Left ventricle myocardium inferior (tissue), 1 donor: Measurements from ENCODE around the gene EXOC4. TPM values are rescaled to one million over a fixed set of nuclear protein-coding genes. Genes with fewer than 3 reads are reported as not detected.

ENCODE experiments used
- DNase-seq: peaks from one replicate; pipeline ENCODE4 v3.0.0-alpha.2; 2020
- H3K27ac ChIP-seq: fragments of 200-600 bp; replicated peaks from 2 replicates; pipeline ENCODE4 v1.8.0; 2021
- H3K27me3 ChIP-seq: fragments of 200-600 bp; 2 replicates; pipeline ENCODE4 v1.8.0; 2021; ENCODE audit warnings: low read depth
- H3K36me3 ChIP-seq: fragments of 200-600 bp; 2 replicates; pipeline ENCODE4 v1.8.0; 2021
- H3K4me1 ChIP-seq: fragments of 200-600 bp; 2 replicates; pipeline ENCODE4 v1.8.0; 2021
- H3K4me3 ChIP-seq: fragments of 200-600 bp; 2 replicates; pipeline ENCODE4 v1.8.0; 2021; ENCODE audit warnings: mild to moderate bottlenecking, moderate library complexity
- H3K9me3 ChIP-seq: fragments of 200-600 bp; replicated peaks from 2 replicates; pipeline ENCODE4 v1.8.0; 2021
- intact Hi-C: fragments of 100-400 bp; cut with micrococcal nuclease; formaldehyde crosslinking; loops from one replicate; pipeline ENCODE4 v1.11.0; 2022
- total RNA-seq: library from RNA; stranded (reverse); fragmentation: NEBNext Ultra II Directional; extraction: Animal tissue kit (Norgen Biotek cat#: 25700); gene quantifications from one replicate; pipeline ENCODE4 v1.2.1, GENCODE V29; 2021
- TF ChIP-seq, protein P1 (sequence below): fragments of 200-600 bp; IDR thresholded peaks from 2 replicates; pipeline ENCODE4 v1.8.0; 2021; ENCODE audit warnings: antibody characterized with exemption, mild to moderate bottlenecking, borderline replicate concordance
- donor health status: DM: no; HTN: yes; CAD: no; lungs with severe emphysema.

Gene EXOC4
- total RNA-seq, 1 donor from 2014 or later: 33.8 TPM

DNA sequence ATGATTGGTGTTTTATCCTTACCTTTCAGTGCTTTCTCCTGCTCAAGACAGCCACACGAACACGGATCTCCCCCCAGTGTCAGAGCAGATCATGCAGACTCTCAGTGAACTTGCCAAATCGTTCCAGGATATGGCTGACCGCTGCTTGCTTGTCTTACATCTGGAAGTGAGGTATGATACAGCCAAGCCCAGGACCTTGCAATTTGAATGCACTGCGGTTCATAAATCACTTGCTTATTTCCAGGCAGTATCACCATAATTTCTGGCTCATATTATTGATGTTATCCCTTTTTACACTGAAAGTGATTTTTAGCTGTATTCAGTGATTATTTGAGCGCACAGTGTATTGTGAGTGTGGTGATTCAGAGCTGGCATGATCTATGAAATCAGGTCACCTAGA, 744.6 kb downstream of the EXOC4 start:
- Histone ChIP-seq H3K9me3 (peaks cover 4% of the 10 kb centered on the region), H3K4me1 (peaks cover 5% of the 10 kb centered on the region), H3K4me3 (no peak overlapping the region), H3K27me3 (no peaks in the 10 kb centered on the region), H3K27ac (no peak overlapping the region), H3K36me3 (peaks cover 10% of the 10 kb centered on the region)
- intact Hi-C loops: no loop called here
- no peak for DNase-seq
- TF ChIP-seq, protein P1, sequence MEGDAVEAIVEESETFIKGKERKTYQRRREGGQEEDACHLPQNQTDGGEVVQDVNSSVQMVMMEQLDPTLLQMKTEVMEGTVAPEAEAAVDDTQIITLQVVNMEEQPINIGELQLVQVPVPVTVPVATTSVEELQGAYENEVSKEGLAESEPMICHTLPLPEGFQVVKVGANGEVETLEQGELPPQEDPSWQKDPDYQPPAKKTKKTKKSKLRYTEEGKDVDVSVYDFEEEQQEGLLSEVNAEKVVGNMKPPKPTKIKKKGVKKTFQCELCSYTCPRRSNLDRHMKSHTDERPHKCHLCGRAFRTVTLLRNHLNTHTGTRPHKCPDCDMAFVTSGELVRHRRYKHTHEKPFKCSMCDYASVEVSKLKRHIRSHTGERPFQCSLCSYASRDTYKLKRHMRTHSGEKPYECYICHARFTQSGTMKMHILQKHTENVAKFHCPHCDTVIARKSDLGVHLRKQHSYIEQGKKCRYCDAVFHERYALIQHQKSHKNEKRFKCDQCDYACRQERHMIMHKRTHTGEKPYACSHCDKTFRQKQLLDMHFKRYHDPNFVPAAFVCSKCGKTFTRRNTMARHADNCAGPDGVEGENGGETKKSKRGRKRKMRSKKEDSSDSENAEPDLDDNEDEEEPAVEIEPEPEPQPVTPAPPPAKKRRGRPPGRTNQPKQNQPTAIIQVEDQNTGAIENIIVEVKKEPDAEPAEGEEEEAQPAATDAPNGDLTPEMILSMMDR: no peak

DNA sequence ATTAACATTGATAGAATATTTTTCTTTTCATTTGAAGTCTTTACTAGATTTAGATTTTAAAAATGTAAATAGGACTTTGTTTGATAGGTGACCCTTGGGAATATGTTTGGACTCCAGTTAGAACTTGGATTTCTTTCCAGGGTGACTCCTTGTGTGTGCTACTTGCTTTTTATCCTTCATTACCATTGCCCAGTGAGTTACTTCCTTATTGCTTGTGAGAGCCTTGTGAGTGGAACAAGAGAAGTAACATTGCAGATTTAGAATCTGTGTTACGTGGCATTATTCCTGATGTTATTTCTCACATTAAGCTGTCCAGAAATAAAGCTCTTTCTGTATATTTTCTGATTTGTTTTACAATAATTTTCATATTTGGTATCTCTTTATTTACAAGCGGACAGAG, 746.3 kb downstream of the EXOC4 start:
- TF ChIP-seq, protein P1: no peak
- intact Hi-C loops: no loop called here
- peaks cover 5% of the 10 kb centered on the region for H3K4me1 ChIP-seq

DNA sequence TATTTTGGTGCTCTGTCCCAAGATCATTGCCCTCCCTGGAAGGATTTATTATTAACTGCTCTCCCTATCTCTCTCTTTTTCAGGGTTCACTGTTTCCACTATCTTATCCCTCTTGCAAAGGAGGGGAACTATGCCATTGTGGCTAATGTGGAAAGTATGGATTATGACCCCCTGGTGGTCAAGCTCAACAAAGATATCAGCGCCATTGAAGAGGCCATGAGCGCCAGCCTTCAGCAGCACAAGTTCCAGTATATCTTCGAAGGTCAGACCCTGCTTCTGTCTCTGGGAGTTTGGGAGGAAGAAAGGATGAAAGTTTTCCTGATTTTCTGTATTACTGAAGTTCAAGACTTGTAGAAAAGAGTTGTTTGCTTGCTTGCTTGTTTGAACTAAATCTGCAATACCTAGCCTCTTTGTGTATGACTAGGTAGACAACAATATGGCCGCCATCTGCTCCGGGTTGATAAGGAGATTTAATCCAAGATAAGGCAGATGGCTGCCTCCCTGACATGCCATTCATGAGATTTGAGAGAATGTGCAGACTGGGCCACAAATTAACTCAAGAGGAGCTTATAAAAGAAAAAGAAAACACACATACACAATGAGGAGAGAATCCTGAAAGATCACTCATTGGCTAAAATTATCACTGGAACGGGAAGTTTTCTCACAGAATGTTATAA, 752.1 kb downstream of the EXOC4 start:
- no peaks in the 10 kb centered on the region for H3K9me3 ChIP-seq
- peaks cover 5% of the 10 kb centered on the region for H3K36me3 ChIP-seq
- H3K27me3 ChIP-seq: no peaks in the 10 kb centered on the region
- intact Hi-C loops: no loop called here
- peaks cover 5% of the 10 kb centered on the region for H3K4me1 ChIP-seq
- no peak overlapping the region for H3K27ac ChIP-seq
- TF ChIP-seq, protein P1: no peak
- DNase-seq: no peak
- no peak overlapping the region for H3K4me3 ChIP-seq

More for the DNA sequence above, 746.3 kb downstream of the EXOC4 start:
- Histone ChIP-seq H3K36me3 (peaks cover 10% of the 10 kb centered on the region), H3K4me3 (no peak overlapping the region), H3K9me3 (no peaks in the 10 kb centered on the region), H3K27me3 (no peaks in the 10 kb centered on the region), H3K27ac (no peak overlapping the region)
- no peak for DNase-seq

DNA sequence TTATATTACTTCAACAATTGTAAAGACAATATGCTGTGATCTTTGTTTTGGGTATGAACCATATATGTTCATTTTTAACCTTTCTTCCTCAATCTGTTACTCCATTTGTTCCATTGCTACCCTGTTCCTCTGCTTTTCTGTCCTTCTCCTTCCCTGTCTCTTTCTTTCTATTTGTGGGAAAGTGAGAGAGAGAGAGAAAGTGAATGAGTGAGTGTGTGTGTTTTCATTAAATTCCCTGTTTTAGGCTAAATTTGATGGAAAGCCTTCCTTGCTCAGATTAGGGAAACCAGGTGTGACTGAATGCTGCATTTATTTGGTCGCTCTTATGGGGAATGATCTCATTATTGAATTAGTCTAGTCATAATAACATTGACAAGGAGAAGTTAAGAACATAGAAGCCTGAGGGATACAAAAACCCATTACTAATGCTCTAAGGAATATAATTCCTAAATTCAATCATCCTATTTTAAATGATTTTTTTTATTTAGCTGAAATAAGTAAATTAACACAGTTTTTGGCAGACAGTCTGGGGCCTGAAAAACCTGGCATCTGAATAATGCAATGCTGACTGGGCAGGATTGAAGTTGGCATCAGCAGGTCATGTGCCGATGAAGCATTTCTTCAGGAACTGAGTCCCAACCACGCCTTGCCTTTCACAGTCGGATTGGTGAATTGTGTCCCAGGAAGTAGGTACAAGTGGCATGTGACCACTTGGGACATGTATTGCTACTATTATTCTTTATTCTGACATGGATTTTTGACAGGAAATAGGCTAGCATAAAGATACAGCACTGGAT, 756.6 kb downstream of the EXOC4 start:
- no peaks in the 10 kb centered on the region for H3K27me3 ChIP-seq
- H3K9me3 ChIP-seq: no peaks in the 10 kb centered on the region
- no peak overlapping the region for H3K27ac ChIP-seq
- H3K36me3 ChIP-seq: peaks cover 5% of the 10 kb centered on the region
- DNase-seq: no peak
- intact Hi-C loops: no loop called here
- TF ChIP-seq, protein P1: no peak
- H3K4me3 ChIP-seq: no peak overlapping the region
- no peaks in the 10 kb centered on the region for H3K4me1 ChIP-seq

DNA sequence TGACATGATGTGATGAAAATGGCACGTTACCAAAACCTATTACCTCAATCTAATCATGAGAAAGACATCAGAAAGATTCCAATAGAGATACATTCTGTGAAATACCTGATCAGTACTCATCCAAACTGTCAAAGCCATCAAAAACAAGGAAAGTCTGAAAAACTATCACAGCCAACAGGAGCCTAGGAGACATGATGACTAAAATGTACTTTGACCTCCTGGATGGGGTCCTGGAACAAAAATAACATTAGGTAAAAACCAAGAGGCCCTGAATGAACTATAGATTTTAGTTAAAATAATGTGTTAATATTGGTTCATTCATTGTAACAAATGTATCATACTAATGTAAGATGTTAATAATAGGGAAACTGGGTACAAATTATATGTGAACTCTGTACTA, 760.4 kb downstream of the EXOC4 start:
- intact Hi-C loops: no loop called here
- no peak for DNase-seq

More for the DNA sequence above, 760.4 kb downstream of the EXOC4 start:
- Histone ChIP-seq H3K4me1 (no peaks in the 10 kb centered on the region), H3K9me3 (no peaks in the 10 kb centered on the region), H3K27ac (no peak overlapping the region), H3K36me3 (no peaks in the 10 kb centered on the region), H3K27me3 (no peaks in the 10 kb centered on the region), H3K4me3 (no peak overlapping the region)
- TF ChIP-seq, protein P1: no peak
